GM21381 (cell line): ENCODE measurements around the gene NEK4.
"Not testable (repeated sequence)": the region's sequence is repeated elsewhere in the genome, so short reads cannot be mapped to it uniquely, and the experiment has no call there.

Source experiments
- ATAC-seq: cut with Tn5 transposase; IDR thresholded peaks from one replicate; pipeline ENCODE4 v1.9.1; 2021; ENCODE audit warnings: mild to moderate bottlenecking, moderate library complexity; ENCODE audit not compliant: unreplicated experiment

The NEK4 gene

GRCh38 chr3:52678265-52679198, 92.2 kb downstream of the NEK4 start:
- ATAC-seq: no peak

- not testable (repeated sequence) for ATAC-seq
Observed at GRCh38 chr3:52676201-52676600, 94.5 kb downstream of the NEK4 start.

DNA sequence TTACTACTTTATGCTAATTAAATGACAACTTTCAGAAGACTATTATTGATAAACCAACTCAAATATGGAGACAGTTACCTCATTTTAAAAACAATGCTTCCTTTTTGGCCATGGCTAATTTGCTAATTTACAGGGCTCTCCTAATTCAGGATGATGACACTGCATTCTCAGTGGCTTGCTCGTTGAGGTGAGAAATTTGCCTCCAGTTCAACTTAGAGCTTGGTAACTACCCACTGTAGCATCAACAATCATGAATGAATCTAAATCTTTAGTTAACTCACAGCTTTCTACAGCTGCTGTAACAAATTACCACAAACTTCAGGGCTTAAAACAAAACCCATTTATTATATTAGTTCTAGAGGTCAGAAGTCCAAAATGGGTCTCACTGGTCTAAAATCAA, 99.1 kb downstream of the NEK4 start:
- no peak for ATAC-seq

DNA sequence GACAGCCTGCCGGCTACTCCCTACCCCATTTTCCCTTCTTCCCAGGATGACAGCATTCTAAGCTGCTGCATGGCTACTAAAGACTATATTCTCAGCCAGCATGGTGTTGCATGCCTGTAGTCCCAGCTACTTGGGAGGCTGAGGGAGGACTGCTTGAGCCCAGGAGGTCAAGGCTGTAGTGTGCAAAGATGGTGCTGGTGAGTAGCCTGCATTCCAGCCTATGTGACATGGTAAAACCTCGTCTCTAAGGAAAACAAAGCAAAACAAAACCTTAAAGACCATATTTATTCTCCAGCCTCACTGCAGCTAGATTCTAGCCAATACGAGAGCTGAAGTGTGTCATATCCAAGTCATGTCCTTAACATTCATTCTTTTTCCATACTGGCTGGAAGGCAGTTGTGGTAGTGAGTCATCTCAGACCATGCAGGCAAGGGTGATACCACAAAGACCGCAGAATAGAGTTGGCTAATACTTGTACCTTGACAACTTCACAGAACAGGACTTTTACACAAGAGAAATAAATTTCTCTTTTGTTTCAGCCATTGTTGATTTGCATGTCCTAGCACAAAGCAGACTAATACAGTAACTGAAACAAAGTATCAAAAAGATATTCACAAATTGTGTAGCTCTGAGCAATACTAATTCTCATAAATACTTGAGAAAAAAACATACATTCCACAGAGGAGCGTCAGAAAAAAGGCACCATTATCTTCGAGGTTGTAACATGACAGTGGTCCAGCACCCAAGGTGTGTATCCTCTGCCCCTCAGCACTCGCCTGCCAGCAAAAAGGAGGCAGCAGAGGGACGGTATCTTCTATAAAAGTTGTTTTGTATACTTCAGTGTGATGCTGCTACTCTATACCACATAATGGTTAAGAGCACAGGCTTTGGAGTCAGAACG, 99.9 kb downstream of the NEK4 start:
- peak; percentile 76 for ATAC-seq

GRCh38 chr3:52663098-52663497, 107.6 kb downstream of the NEK4 start:
- ATAC-seq: no peak

DNA sequence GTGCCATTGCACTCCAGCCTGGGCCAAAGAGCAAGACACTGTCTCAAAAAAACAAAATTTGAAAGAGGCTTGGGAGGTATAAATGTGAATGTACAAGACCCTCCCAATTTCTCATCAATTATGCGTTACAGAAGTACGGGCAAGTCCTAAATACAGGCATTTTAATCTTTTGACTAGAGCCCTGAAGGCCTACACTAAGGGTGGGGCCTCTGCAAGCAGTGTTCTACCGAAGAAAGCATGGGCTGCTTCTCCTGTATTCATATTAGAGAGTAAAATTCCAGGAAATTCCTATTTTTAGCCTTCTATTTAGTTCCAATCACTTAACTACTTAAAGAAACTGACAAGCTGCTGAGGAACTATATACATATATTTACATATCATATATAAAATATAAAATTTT, 110.7 kb downstream of the NEK4 start:
- no peak for ATAC-seq
